Uterus (tissue), 4 donors: Measurements from ENCODE around the gene SLC38A11. TPM values are rescaled to one million over a fixed set of nuclear protein-coding genes. Genes with fewer than 3 reads are reported as not detected.

Source experiments
- DNase-seq, 2 donors: peaks; one replicate each; pipeline ENCODE4 v3.0.0-alpha.2; 2019 to 2020
- H3K27ac ChIP-seq, 2 donors: fragments of 200-600 bp; sonication (generic); 1 replicate in 1 of 2; 2 replicates in 1 of 2; pipeline ENCODE4 v1.5.1; 2016 to 2018
- H3K27me3 ChIP-seq, 2 donors: fragments of 200-600 bp; sonication (generic); one replicate each; pipeline ENCODE4 v1.5.1; 2018 to 2019; ENCODE audit warnings: control low read depth in 1 of 2
- H3K36me3 ChIP-seq, 2 donors: fragments of 200-600 bp; sonication (generic); one replicate each; pipeline ENCODE4 v1.5.1; 2019; ENCODE audit warnings: control low read depth in 1 of 2
- H3K4me1 ChIP-seq, 2 donors: fragments of 200-600 bp; sonication (generic); one replicate each; pipeline ENCODE4 v1.5.1; 2018 to 2019; ENCODE audit warnings: control low read depth in 1 of 2
- H3K4me3 ChIP-seq, 2 donors: fragments of 200-600 bp; sonication (generic); 1 replicate in 1 of 2; 2 replicates in 1 of 2; pipeline ENCODE4 v1.5.1; 2018 to 2019; ENCODE audit warnings: mild to moderate bottlenecking in 1 of 2
- H3K9me3 ChIP-seq, 2 donors: fragments of 200-600 bp; sonication (generic); one replicate each; pipeline ENCODE4 v1.5.1; 2019; ENCODE audit warnings: control low read depth in 1 of 2
- CTCF ChIP-seq, 4 experiments: fragments of 200-600 bp in 2 of 4; fragments of 450-650 bp in 2 of 4; sonication (generic) in 2 of 4; IDR thresholded peaks; one replicate each; pipeline ENCODE4 v1.5.1; 2016 to 2019; ENCODE audit warnings: antibody characterized with exemption in 4 of 4, mild to moderate bottlenecking in 2 of 4, moderate library complexity in 1 of 4
- POLR2A ChIP-seq, 2 donors: fragments of 450-650 bp; IDR thresholded peaks; one replicate each; pipeline ENCODE4 v1.6.1; 2016; ENCODE audit warnings: antibody characterized with exemption in 2 of 2, mild to moderate bottlenecking in 1 of 2, moderate library complexity in 1 of 2
- intact Hi-C: fragments of 100-400 bp; cut with DNase I; formaldehyde crosslinking; loops from one replicate; pipeline ENCODE4 v1.15.1; 2023; ENCODE audit warnings: low total_unique reads
- total RNA-seq, 4 donors: library from RNA; depleted of rRNA in 3 of 4; stranded (reverse); fragments of >200 nt in 3 of 4; gene quantifications; one replicate each; pipeline versions ENCODE4 v1.1.0 to v1.2.4, GENCODE V29; 2014 to 2023
- donor health status: DM: yes; HTN: yes; CAD: no.

The SLC38A11 gene
- total RNA-seq, 4 donors from 2014 or later, result under 0.01 to 3.2 (median 1.3) TPM

GRCh38 chr2:164896634-164897355 is 58.5 kb downstream of the SLC38A11 start:
- no peaks in the 10 kb centered on the region for H3K4me1 ChIP-seq
- DNase-seq, result no peak
- no peak overlapping the region for H3K4me3 ChIP-seq
- no peak for TF ChIP-seq POLR2A (IDR thresholded peaks at IDR 0.05)
- TF ChIP-seq CTCF (IDR thresholded peaks at IDR 0.05), result no peak
- no peaks in the 10 kb centered on the region for H3K9me3 ChIP-seq
- H3K36me3 ChIP-seq, result no peaks in the 10 kb centered on the region
- H3K27ac ChIP-seq, result no peak overlapping the region
- no peaks in the 10 kb centered on the region for H3K27me3 ChIP-seq
- intact Hi-C loops, result no loop called here

GRCh38 chr2:164896226-164896625 is 59.1 kb downstream of the SLC38A11 start:
- Histone ChIP-seq H3K4me3 (no peak overlapping the region), H3K4me1 (no peaks in the 10 kb centered on the region), H3K9me3 (no peaks in the 10 kb centered on the region), H3K27ac (no peak overlapping the region), H3K27me3 (no peaks in the 10 kb centered on the region), H3K36me3 (no peaks in the 10 kb centered on the region)
- DNase-seq, result no peak
- intact Hi-C loops, result no loop called here
- TF ChIP-seq CTCF (IDR thresholded peaks at IDR 0.05) (no peak), POLR2A (IDR thresholded peaks at IDR 0.05) (no peak)

- H3K27ac ChIP-seq, result no peak overlapping the region
- no peak for DNase-seq
- no peaks in the 10 kb centered on the region for H3K4me1 ChIP-seq
- H3K36me3 ChIP-seq, result no peaks in the 10 kb centered on the region
- intact Hi-C loops, result no loop called here
- H3K27me3 ChIP-seq, result no peaks in the 10 kb centered on the region
- TF ChIP-seq CTCF (IDR thresholded peaks at IDR 0.05), result no peak
- no peak for TF ChIP-seq POLR2A (IDR thresholded peaks at IDR 0.05)
- H3K4me3 ChIP-seq, result no peak overlapping the region
- H3K9me3 ChIP-seq, result no peaks in the 10 kb centered on the region
Measured at GRCh38 chr2:164891460-164891859, 63.9 kb downstream of the SLC38A11 start.

- no peak for DNase-seq
- Histone ChIP-seq H3K4me3 (no peak overlapping the region), H3K9me3 (no peaks in the 10 kb centered on the region), H3K36me3 (no peaks in the 10 kb centered on the region), H3K27ac (no peak overlapping the region), H3K4me1 (no peaks in the 10 kb centered on the region), H3K27me3 (no peaks in the 10 kb centered on the region)
- TF ChIP-seq CTCF (IDR thresholded peaks at IDR 0.05), result no peak
- no peak for TF ChIP-seq POLR2A (IDR thresholded peaks at IDR 0.05)
- intact Hi-C loops, result no loop called here
Measured at GRCh38 chr2:164890544-164890943, 64.8 kb downstream of the SLC38A11 start.

GRCh38 chr2:164888592-164888991 is 66.7 kb downstream of the SLC38A11 start:
- Histone ChIP-seq H3K27ac (no peak overlapping the region), H3K9me3 (no peaks in the 10 kb centered on the region), H3K36me3 (no peaks in the 10 kb centered on the region), H3K4me3 (no peak overlapping the region), H3K4me1 (no peaks in the 10 kb centered on the region), H3K27me3 (no peaks in the 10 kb centered on the region)
- no peak for DNase-seq
- TF ChIP-seq POLR2A (IDR thresholded peaks at IDR 0.05), result no peak
- no peak for TF ChIP-seq CTCF (IDR thresholded peaks at IDR 0.05)
- intact Hi-C loops, result no loop called here
